GM21360 (cell line): ENCODE results near the gene AOPEP.

Source experiments
- ATAC-seq: cut with Tn5 transposase; IDR thresholded peaks from one replicate; pipeline ENCODE4 v1.9.1; 2021; ENCODE audit warnings: mild to moderate bottlenecking, moderate library complexity; ENCODE audit not compliant: unreplicated experiment

AOPEP gene

DNA sequence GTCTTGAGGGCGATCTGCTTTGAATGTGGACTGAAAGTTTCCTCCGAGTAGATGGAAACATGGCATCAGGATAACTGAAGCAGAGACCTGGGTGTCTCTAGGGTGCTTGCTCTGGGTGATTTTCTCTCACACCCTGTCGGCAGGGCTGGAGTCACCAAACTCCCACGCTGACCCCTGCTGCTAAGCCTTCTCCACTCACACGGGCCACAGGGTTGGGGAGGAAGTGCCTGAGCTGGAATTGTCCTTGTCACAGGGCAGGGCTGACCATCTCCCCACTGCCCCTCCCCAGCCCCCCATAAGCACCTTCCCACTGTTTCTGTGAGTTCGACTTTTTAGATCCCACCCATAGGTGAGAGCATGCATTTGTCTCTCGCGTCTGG lies 378.1 kb downstream of the AOPEP start:
- ATAC-seq, result no peak

DNA sequence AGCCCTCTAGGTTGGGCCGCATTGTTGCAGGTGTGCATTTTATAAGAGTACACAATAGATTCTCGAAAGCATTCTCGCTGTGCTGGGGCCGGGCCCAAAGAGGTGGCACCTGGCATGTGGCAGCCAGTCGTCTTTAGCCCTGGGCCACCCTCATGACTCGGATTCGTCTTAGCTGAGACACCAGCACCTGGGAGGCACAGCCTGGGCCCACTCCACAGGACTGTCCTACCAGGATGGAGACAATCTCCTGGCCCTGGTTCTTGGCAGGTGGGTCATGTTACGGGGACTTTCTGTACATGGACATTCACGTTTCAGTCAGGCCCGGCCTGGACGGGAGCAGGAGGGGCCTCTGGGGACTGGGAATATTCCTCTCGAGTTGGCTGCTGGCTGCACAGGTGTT lies 378.5 kb downstream of the AOPEP start:
- no peak for ATAC-seq

DNA sequence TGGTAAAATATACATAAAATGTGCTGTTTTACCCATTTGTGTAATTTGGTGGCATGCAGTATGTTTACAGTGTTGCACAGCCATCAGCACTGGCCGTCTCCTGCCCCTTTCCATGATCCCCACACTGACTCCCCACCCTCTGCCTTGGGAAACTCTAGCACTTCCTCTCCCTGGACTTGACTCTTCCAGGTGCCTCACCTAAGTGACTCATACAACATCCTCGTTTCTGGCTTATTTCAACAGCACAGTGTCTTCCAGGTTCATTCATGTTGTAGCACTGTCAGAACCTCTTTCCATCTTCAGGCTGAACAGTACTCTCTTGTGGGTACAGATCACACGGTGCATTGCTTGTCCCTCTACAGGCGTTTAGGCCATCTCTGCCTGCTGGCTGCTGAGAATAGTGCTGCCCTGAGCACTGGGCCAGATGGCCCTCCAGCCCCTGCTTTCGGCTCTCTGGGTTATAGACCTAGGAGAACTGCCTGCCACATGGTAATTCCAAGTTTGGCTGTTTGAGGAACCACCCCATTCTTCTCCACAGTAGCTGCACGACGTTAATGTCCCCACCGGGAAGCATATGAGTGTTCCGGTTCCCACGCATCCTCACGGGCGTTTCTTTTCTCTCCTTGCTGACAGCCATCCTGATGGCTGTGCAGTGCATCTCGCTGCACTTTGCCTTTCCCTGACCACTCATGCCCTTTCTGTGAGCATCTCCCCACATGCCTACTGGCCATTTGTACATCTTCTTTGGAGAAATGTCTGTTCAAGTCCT lies 379.2 kb downstream of the AOPEP start:
- ATAC-seq, result no peak

GRCh38 chr9:95107001-95107749 lies 380.7 kb downstream of the AOPEP start:
- ATAC-seq, result no peak

- ATAC-seq, result no peak
Measured at GRCh38 chr9:95107976-95108375, 381.5 kb downstream of the AOPEP start.

- no peak for ATAC-seq
Measured at GRCh38 chr9:95108777-95109176, 382.3 kb downstream of the AOPEP start.

DNA sequence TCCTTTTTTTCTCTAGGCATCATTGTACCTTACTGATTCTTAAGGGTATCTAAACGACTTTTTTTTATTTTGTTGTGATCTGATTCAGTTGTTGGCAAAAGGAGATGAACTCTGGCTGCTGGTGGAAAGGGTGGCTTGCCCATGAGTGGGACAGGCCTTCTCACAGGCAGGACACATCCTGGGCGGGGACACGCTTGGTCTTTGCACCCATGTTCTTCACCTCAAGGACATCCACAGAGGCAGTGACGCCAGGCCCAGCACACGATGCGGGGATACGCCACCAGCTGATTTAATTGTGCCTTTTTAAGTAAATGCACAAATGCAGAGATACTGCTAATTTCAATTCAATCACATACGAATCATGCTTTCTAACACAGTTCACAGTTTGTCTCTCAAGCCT lies 383.0 kb downstream of the AOPEP start:
- ATAC-seq, result no peak

DNA sequence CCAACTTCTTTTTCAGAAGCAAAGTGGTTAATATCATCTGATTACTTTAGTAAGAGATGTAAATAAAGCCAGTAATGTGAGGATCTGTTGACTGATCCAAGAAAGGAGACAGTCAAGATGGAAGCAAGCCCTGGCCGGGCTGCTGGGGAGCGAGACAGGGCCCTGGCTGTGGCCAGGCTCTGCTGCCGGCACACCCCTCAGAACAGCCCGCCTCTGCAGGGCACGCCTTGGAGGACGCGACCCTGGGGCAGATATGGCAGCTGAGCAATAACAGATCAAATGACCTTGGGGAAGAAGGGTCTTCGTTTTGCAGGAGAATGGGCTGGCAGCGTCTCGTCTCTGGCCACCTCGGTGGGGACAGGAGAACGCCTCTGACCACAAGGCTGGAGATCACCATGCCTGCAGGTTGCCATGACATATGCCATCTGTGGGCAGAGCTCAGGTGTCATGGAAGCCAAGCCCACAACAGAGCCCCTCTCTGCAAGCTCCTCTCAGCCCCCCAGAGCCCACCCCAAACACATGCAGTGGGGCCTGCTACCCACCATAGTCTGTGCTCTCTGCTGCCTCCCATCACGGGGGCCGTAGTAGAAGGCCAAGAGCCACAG lies 384.5 kb downstream of the AOPEP start:
- no peak for ATAC-seq

GRCh38 chr9:95111716-95112115 lies 385.2 kb downstream of the AOPEP start:
- ATAC-seq, result no peak

DNA sequence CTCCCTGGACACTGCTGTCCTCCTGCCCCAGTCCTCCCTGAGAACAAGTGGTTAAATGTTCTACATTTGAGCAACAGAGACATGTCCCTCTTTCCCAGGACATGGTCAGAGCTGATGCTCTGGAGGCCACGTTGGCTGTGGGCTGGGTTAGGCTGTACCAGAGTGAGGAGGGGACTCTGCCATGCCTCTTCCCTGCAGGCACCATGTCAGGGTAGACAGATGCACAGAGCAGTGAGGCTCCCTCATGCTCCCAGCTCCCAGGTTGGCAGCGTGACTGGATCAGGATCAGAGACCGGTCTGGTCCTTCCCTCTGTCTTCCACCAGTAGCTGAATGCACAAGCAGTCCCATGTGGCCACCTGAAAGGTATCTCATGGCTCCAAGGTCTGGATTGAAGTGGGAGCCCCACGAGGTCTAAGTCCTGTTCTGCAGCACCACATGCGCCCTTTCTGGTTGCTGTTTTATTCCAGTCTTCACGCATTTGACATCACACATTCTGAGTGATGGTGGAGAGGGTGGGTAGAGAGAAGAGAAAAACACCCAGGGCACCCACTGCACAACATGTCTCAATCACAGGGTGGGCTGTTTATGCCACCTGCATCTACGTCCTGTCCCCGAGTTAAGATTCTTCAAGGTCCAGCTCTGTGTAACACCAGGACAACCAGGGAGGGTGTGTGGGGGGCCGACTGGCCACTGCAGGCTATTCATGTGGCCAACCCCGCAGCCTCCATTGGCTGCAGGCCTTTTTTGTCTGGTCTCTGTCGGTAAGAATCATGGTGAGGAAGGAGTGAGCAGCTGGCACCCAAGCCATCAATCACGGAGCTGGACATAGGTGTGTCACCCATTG lies 386.2 kb downstream of the AOPEP start:
- no peak for ATAC-seq

GRCh38 chr9:95115104-95115503 lies 388.6 kb downstream of the AOPEP start:
- no peak for ATAC-seq

DNA sequence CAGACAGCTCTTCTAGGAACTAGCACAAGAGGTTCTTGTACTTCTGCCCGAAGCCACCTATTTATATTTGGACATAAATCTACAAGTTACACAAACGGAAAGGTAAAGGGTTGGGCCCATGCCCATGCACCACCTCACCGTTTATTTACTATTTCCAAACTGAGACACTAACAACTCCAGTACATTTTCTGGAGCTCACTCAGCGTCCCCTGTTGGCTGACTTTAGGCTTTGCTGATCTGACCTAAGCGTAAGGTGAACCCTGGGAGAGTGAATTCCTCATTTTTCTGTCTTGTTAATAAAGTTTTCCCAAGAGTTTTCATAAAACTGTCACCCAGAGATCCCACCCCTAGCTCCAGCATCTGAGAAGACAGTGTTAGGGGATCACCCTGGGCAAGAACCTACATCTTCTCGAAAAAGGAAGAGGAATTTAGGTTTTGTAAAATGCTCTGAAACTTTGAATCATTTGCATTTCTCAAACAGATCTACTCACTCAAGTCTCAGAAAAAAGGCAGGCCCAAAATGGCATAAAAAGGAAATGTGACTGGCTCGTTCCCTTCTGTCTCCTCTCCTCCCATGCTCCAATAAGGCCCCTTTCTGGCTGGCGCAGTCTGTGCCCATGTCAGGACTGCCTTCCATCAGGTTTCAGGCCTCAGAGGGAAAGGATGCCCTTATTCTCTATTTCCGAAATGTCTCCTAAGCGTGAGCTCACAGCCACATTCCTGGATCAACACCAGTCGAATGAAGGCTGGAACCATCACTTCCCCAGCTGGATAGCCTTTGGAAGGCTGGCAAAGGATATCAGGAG lies 389.7 kb downstream of the AOPEP start:
- no peak for ATAC-seq

- ATAC-seq, result no peak
Measured at GRCh38 chr9:95116808-95117204, 390.3 kb downstream of the AOPEP start.

GRCh38 chr9:95118596-95118995 lies 392.1 kb downstream of the AOPEP start:
- ATAC-seq, result no peak

GRCh38 chr9:95120781-95121370 lies 394.4 kb downstream of the AOPEP start:
- no peak for ATAC-seq

GRCh38 chr9:95124582-95125367 lies 398.3 kb downstream of the AOPEP start:
- ATAC-seq, result no peak

DNA sequence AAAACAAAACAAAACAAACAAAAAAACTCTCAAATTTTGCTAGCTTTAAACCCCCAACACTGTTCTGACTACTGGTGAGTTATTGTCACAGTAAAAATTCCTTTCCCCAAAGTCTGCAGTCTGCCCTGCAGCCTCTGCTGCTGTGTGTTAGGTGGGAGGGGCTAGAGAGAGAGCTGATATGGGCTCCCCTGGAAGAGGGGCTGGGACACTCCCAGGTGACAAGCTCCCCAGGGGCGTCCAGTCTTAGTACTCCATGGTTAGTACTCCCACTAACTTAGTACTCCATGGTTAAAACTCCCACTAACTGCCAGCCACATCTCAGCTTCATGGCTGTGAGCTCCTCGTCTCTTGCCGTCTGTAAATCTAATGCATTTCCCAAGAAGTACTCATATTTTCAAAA lies 399.2 kb downstream of the AOPEP start:
- ATAC-seq, result no peak

GRCh38 chr9:95126739-95127138 lies 400.2 kb downstream of the AOPEP start:
- ATAC-seq, result no peak
